CD4-positive, alpha-beta T cell (primary cell): ENCODE measurements around the gene HOTAIR. TPM values are rescaled to one million over a fixed set of nuclear protein-coding genes. Genes with fewer than 3 reads are reported as not detected.

Source experiments
- microRNA-seq: library from miRNA; unstranded; fragments of <30 nt; microRNA quantifications from one replicate; pipeline ENCODE4 v1.2.0, GENCODE V29; 2021; ENCODE audit warnings: borderline microRNAs expressed, borderline replicate concordance
- total RNA-seq, 174 experiments: library from RNA in 2 of 174; stranded (reverse) in 2 of 174; gene quantifications; one replicate each; pipeline ENCODE4 v1.2.3 and lab custom pipeline; 2021 to 2026

HOTAIR gene
- total RNA-seq, 2 experiments from 2014 or later: not detected

Small RNA genes within 50 kb of the gene (microRNA-seq; reads per million reads assigned to microRNA genes)
- 1.0 reads per million for gene MIR196A2

Other genes starting within 250 kb of the HOTAIR start
- 10 to 100 TPM; 66.8 to 69.3 TPM for gene CALCOCO1, start 247.5 kb downstream of the HOTAIR start, total RNA-seq
- gene CISTR, start 223.0 kb downstream of the HOTAIR start, total RNA-seq: not detected
- not detected for gene HOXC13, start 36.1 kb downstream of the HOTAIR start, total RNA-seq
- not detected for gene HOXC12, start 20.1 kb downstream of the HOTAIR start, total RNA-seq
- gene HOXC11, start 1.8 kb downstream of the HOTAIR start, total RNA-seq: not detected
- gene HOXC10, start 10.2 kb upstream of the HOTAIR start, total RNA-seq: not detected
- gene HOXC9, start 25.2 kb upstream of the HOTAIR start, total RNA-seq: not detected
- not detected for gene HOXC8, start 34.0 kb upstream of the HOTAIR start, total RNA-seq
- not detected for gene HOXC6, start 53.5 kb upstream of the HOTAIR start, total RNA-seq
- not detected for gene HOXC5, start 58.1 kb upstream of the HOTAIR start, total RNA-seq
- gene HOXC4, start 78.9 kb upstream of the HOTAIR start, total RNA-seq: not detected
- 1 to 10 TPM; 2.4 to 3.7 TPM for gene SMUG1, start 214.0 kb upstream of the HOTAIR start, total RNA-seq